HG03064 (cell line): ENCODE results near the gene DLG5.

Experiments
- ATAC-seq: cut with Tn5 transposase; IDR thresholded peaks from one replicate; pipeline ENCODE4 v1.9.1; 2021; ENCODE audit warnings: low read depth; ENCODE audit not compliant: unreplicated experiment

The DLG5 gene

GRCh38 chr10:77915319-77916105 is 11.0 kb downstream of the DLG5 start:
- no peak for ATAC-seq

GRCh38 chr10:77913090-77913489 is 13.5 kb downstream of the DLG5 start:
- ATAC-seq = no peak

GRCh38 chr10:77912576-77912975 is 14.0 kb downstream of the DLG5 start:
- ATAC-seq = no peak

- ATAC-seq = no peak
Measured at GRCh38 chr10:77911535-77912123, 14.9 kb downstream of the DLG5 start.

GRCh38 chr10:77910524-77911145 is 15.9 kb downstream of the DLG5 start:
- ATAC-seq = no peak

- no peak for ATAC-seq
Measured at GRCh38 chr10:77909749-77910375, 16.7 kb downstream of the DLG5 start.

GRCh38 chr10:77909021-77909748 is 17.4 kb downstream of the DLG5 start:
- ATAC-seq = no peak

GRCh38 chr10:77907900-77908717 is 18.4 kb downstream of the DLG5 start:
- no peak for ATAC-seq

GRCh38 chr10:77907462-77907861 is 19.1 kb downstream of the DLG5 start:
- ATAC-seq = no peak

GRCh38 chr10:77906951-77907421 is 19.6 kb downstream of the DLG5 start:
- ATAC-seq = no peak

GRCh38 chr10:77905781-77906180 is 20.8 kb downstream of the DLG5 start:
- ATAC-seq = no peak

- ATAC-seq = no peak
Measured at GRCh38 chr10:77905086-77905748, 21.3 kb downstream of the DLG5 start.

GRCh38 chr10:77904100-77904840 is 22.3 kb downstream of the DLG5 start:
- no peak for ATAC-seq

GRCh38 chr10:77902159-77902558 is 24.4 kb downstream of the DLG5 start:
- no peak for ATAC-seq

GRCh38 chr10:77901743-77902142 is 24.8 kb downstream of the DLG5 start:
- no peak for ATAC-seq

GRCh38 chr10:77899690-77900089 is 26.9 kb downstream of the DLG5 start:
- no peak for ATAC-seq

GRCh38 chr10:77899080-77899477 is 27.5 kb downstream of the DLG5 start:
- no peak for ATAC-seq

GRCh38 chr10:77898323-77899079 is 28.1 kb downstream of the DLG5 start:
- ATAC-seq = no peak
